NT2/D1 (cell line): ENCODE data around the gene TMEM259.

Source experiments
- SUZ12 ChIP-seq: IDR thresholded peaks from 2 replicates; pipeline ENCODE4 v1.6.1; 2011; ENCODE audit not compliant: insufficient read length, insufficient read depth; ENCODE audit errors: extremely low read depth
- YY1 ChIP-seq: IDR thresholded peaks from 2 replicates; pipeline ENCODE4 v1.6.1; 2011; ENCODE audit not compliant: insufficient read length, insufficient read depth
- ZNF274 ChIP-seq: IDR thresholded peaks from 2 replicates; pipeline ENCODE4 v1.6.1; 2011; ENCODE audit warnings: mild to moderate bottlenecking, low read depth, low read length

GRCh38 chr19:1028062-1028926 lies 7.4 kb upstream of the TMEM259 start:
- TF ChIP-seq YY1 (no peak), SUZ12 (no peak), ZNF274 (no peak)
